ENCODE results near the gene STX11.

DNA sequence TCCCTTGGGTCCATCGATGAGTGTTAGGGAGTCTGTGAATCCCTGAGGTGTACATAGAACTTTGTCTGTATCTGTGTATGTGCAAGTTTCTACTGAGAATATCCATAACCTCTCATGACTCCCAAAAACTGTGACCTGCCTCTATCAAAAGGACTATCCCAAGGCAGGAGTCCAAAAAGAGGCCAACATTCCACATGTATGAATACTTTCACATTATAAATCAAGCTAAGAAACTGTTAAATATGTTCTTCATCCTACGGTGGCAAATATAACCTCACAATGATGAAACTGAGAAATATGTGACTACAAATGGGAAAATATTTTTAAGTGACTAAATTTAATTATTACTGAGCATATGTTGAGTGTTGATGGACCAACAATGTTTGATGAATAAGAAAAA lies 16.1 kb upstream of the STX11 start:
- TF ChIP-seq GATA3 (IDR thresholded peaks at IDR 0.05; ENCODE audit: low read depth, low read length) (no peak), GATA2 (IDR thresholded peaks at IDR 0.05; ENCODE audit: low read depth, low read length) (no peak)
